NT2/D1 (cell line): Measurements from ENCODE around the gene SEMA3F.

ENCODE experiments used
- YY1 ChIP-seq: IDR thresholded peaks from 2 replicates; pipeline ENCODE4 v1.6.1; 2011; ENCODE audit not compliant: insufficient read length, insufficient read depth
- ZNF274 ChIP-seq: IDR thresholded peaks from 2 replicates; pipeline ENCODE4 v1.6.1; 2011; ENCODE audit warnings: mild to moderate bottlenecking, low read depth, low read length

DNA sequence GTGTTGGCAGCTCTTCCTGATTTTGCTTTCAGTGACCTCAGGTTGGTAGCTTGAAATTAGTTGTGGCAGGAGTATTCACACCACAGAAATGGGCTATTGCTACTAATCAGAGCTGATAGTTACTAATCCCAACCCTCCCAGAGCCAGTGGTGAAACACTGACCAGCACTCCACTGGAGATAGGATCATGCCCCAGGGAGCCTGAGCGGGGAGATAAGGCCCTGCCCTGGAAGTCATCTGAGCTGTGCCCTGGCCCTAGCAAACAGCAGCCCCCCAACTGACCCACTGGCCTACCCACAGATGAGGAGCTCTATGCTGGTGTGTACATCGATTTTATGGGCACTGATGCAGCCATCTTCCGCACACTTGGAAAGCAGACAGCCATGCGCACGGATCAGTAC is 26.9 kb downstream of the SEMA3F start:
- TF ChIP-seq YY1 (no peak), ZNF274 (no peak)
